HUDEP-2 (cell line): Measurements from ENCODE around the gene BTN2A1.
"Not testable (repeated sequence)": the region's sequence is repeated elsewhere in the genome, so short reads cannot be mapped to it uniquely, and the experiment has no call there.

Experiments used
- DNase-seq, 76 experiments: peaks; one replicate each; lab custom pipeline; 2025; ENCODE audit not compliant: unreplicated experiment in 76 of 76; lab: John Stamatoyannopoulos, UW

Gene BTN2A1

DNA sequence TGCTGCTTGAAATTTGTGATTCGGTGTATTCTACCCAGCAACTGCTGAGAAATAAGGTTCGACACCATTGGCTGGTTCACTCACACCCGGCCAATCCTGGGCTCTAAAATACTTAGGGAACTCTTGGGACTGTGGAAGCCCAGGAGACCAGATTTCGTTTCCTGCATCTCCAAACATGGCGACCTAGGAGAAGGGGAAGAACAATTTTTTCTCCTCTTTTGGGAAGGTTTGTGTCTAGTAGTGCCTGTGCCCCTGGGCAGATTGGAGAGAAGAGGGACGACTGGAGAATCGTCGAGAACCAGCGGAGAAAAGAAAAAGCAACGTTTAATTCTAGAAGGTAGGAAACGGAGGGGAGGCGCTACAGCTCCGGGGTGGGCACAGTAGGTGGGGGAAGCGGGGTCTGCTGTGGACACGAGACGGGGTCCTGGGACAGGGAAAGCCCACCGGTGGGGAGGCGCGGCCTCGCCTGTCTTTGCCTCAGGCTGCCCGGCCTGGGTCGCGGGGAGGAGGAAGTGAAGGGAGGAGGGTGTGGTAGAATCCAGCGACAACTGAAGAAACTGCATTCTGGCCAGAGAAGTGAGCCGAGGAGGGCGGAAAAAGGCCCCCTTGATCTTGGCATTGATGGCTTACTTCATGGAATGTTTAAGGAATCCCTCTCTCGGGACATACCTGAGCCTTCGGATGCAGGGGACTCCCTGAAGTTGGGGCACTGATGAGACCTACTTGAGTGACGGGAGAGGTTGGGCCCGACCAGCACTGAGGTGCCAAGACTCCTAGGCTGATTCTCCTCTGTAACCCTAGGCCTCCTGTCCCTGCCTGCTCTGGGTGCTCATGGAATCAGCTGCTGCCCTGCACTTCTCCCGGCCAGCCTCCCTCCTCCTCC, at the start of gene BTN2A1:
TSS of gene BTN2A1 (plus strand) at position 150 of the 883 bp plus-strand sequence. CDS start at position 832, 682 bp downstream.
- peak in 70 of 76 experiments; percentile 20 to 88 (median 66) for DNase-seq

DNA sequence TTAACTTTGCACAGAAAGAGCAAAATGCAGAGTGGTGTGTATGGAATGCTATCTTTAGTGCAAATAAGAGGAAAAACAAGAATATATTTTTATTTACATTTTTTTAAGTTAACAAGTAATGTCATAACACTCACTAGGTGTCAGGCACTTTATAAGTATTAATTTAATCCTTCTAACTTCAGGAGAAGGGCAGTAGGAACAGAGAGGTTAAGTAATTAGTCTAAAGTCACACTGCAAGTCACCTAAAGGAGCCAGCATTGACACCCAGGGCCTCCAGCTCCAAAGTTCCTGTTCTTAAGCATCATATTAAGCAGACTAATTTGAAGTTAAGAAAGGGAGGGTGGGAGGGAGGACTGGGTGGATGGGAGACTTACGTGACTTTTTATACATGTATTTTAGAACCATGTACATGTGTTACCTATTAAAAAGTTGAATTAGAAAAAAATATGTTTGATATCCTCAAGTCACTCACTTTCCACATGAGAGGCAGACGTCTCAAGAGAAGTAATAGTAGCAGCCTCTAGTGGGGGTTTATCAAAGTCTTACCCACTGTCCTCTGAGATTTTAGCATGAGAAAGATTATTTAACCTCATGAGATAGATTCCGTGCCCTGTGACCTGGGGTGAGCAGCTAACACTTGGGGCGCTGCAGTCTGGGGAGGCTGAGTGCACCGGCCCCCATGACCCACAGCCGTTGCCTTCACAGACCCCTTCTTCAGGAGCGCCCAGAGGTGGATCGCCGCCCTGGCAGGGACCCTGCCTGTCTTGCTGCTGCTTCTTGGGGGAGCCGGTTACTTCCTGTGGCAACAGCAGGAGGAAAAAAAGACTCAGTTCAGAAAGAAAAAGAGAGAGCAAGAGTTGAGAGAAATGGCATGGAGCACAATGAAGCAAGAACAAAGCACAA, 48.7 kb upstream of the BTN2A1 start:
- DNase-seq: no peak

DNA sequence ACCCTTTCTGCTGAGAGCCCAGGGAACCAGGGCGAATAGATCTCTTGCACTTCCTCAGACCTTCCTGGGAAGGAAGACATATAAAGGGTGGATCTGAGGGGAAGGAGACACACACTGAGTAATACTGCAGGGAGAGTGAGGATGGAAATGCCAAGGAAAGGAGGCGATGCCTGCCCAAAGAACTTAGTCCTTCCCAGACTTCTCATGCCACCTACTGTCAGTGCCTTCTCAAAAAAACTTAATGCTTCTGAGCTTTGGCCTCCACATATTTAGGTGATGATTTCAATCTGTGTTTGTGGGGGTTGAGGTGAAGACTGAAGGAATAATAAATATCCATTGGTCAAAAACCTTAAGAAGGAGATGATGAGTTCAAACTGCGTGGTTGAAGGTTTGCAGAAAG, 46.0 kb upstream of the BTN2A1 start:
- no peak for DNase-seq

- no peak for DNase-seq
Observed at GRCh38 chr6:26412228-26412627, 45.5 kb upstream of the BTN2A1 start.

GRCh38 chr6:26412954-26413353, 44.8 kb upstream of the BTN2A1 start:
- no peak for DNase-seq

DNA sequence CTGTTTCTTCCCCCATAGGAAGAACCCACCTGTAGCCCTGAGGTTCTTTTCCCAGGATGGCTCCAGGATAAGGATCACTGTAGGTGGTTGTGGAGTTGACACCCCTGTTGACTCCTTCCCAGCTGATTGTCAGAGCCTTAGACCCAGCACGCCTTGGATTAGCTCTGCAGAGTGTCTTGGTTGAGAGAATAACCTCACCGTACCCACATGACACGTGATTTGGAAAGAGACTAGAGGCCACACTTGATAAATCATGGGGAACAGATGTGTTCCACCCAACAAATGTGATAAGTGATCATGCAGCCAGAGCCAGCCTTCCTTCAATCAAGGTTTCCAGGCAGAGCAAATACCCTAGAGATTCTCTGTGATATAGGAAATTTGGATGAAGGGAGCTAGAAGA, 43.5 kb upstream of the BTN2A1 start:
- DNase-seq: peak in 52 of 76 experiments; percentile 15 to 85 (median 58)

GRCh38 chr6:26415036-26415614, 42.6 kb upstream of the BTN2A1 start:
- no peak for DNase-seq

- no peak for DNase-seq
Observed at GRCh38 chr6:26415791-26416190, 42.0 kb upstream of the BTN2A1 start.

DNA sequence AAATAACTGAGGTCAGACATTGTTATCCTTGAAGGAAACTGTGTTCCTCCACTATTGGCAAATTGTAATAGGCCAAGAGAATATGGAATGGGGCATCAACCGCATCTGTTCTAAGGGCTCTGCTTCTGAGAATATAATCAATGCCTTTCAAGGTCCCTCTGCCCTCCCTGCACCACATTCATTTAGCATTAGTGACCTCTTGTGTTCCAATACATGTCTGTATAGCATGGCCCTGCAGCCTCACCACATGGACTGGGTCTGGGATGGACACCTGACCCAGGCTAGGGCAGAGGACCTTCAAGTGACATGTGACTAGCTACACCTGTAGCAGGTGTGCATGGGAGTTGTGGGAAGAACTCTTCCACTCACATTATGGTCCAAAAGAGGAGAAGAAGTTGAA, 41.5 kb upstream of the BTN2A1 start:
- DNase-seq: no peak

DNA sequence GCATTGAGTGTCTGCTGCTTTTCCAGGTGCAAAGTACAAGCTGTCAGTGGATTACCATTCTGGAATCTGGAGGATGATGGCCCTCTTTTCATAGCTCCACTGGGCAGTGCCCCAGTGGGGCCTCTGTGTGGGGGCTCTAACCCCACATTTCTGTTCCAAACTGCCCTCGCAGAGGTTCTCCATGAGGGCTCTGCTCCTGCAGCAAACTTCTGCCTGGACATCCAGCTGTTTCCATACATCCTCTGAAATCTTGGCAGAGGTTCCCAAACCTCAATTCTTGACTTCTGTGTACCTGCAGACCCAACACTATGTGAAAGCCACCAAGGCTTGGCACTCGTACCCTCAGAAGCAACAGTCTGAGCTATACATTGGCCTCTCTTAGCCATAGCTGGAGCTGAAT, 39.7 kb upstream of the BTN2A1 start:
- not testable (repeated sequence) for DNase-seq

- not testable (repeated sequence) for DNase-seq
Observed at GRCh38 chr6:26418795-26419194, 39.0 kb upstream of the BTN2A1 start.

- peak in 30 of 76 experiments; percentile 12 to 58 (median 34) for DNase-seq
Observed at GRCh38 chr6:26420688-26421171, 37.0 kb upstream of the BTN2A1 start.

GRCh38 chr6:26421259-26422144, 36.3 kb upstream of the BTN2A1 start:
- DNase-seq: peak in 41 of 76 experiments; percentile 11 to 73 (median 39)

GRCh38 chr6:26422329-26422728, 35.4 kb upstream of the BTN2A1 start:
- DNase-seq: no peak

DNA sequence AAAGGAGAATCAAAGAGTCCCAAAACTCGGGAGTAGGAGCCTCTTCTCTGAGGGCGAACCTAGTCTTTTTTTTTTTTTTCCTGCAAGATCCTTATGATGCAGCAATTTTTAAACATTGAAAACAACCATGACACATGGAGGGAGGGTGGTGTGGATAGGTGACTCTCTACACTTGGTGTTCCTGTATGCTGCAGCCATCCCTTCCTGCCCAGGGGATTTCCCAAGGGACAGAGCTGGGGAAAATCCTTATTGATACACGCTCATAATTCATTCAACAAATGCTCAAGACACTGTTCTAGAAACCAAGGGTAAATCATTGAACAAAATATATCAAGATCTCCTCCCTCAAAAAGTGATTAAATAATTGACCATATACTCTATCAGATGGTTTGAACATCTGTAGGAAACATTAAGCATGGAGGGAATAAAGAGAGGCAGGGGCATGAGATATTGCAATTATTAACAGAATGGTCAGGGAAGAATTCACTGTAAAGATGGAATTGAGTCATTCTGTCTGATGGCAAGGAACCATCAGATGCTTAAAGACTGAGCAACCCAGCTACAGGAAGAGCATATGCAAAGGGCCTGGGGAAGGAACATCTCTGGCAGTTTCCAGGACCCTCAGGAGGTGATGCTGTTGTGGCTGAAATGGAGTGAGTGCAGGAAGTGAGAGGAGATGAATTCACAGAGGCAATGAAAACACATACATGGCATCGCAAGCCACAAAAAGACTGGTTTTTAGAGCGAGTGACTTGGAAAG, 30.9 kb upstream of the BTN2A1 start:
- no peak for DNase-seq

DNA sequence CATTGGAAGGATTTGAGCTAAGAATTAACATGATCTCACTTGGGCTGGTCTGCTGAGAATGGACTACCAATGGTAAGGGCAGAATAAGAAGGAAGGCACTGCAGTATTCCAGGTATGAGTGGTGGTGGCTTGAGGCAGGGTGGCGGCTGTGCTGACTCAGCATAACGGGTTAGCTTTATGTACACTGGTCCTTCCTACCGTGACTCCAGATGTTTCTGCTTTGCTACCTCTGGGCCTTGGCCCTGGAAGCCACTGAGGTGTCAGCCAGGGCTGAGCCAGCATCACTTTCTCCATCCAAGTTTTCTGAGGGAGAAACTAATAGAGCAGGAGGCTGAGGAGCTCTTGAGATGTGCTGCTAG, 30.3 kb upstream of the BTN2A1 start:
- no peak for DNase-seq

- DNase-seq: no peak
Observed at GRCh38 chr6:26428206-26428605, 29.5 kb upstream of the BTN2A1 start.

DNA sequence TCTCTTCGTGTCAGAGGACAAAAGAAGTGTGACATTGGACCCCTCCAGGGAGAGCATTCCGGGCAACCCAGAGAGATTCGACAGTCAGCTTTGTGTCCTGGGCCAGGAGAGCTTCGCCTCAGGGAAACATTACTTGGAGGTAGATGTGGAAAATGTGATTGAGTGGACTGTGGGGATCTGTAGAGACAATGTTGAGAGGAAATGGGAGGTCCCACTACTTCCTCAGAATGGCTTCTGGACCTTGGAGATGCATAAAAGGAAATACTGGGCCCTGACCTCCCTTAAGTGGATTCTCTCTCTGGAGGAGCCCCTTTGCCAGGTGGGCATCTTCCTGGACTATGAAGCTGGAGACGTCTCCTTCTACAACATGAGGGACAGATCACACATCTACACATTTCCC, 27.0 kb upstream of the BTN2A1 start:
- no peak for DNase-seq
